GM21717 (cell line): ENCODE data around the gene PCOLCE2.
A peak's percentile ranks its signal among the peaks of the same experiment; 100 is the strongest.

Experiments used
- ATAC-seq: cut with Tn5 transposase; IDR thresholded peaks from one replicate; pipeline ENCODE4 v1.9.1; 2021; ENCODE audit warnings: mild to moderate bottlenecking, moderate library complexity; ENCODE audit not compliant: unreplicated experiment

The PCOLCE2 gene, protein sequence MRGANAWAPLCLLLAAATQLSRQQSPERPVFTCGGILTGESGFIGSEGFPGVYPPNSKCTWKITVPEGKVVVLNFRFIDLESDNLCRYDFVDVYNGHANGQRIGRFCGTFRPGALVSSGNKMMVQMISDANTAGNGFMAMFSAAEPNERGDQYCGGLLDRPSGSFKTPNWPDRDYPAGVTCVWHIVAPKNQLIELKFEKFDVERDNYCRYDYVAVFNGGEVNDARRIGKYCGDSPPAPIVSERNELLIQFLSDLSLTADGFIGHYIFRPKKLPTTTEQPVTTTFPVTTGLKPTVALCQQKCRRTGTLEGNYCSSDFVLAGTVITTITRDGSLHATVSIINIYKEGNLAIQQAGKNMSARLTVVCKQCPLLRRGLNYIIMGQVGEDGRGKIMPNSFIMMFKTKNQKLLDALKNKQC

DNA sequence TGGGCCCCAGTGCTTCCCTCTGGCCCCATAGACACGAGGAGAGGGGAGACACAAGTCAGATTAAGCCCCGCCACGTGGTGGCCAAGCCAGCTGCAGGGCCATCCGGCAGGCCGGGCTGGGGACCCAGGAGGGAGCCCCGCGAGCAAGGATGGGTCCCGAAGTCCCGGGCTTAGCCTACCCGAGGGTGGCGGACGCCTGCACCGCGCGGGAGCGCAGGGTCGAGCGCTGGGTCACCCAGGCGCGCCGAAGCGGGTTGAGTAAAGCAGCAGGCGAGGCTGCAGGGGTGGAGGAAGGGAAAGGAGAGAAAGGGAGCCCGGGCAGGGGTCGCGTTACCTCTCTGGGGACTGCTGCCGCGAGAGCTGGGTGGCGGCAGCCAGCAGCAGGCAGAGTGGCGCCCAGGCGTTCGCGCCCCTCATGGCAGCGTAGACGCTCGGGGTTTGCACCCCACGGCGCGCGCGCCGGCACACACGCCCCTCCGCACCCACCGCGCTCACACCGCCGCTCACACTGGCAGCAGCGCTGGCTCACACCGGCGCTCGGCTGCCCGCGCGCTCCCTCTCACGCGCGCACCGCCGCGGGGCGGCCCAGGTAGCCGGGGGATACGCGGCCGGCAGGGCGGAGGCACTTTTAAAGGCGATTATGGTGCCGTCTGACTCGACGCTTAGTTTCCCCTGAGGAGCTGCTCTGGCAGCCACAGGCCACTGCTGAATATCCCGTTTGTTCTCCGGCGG is at the start of gene PCOLCE2:
Gene PCOLCE2 (minus strand): TSS at position 603 of the 731 bp plus-strand sequence. CDS start 187 bp downstream, at position 416.
- ATAC-seq: no peak

DNA sequence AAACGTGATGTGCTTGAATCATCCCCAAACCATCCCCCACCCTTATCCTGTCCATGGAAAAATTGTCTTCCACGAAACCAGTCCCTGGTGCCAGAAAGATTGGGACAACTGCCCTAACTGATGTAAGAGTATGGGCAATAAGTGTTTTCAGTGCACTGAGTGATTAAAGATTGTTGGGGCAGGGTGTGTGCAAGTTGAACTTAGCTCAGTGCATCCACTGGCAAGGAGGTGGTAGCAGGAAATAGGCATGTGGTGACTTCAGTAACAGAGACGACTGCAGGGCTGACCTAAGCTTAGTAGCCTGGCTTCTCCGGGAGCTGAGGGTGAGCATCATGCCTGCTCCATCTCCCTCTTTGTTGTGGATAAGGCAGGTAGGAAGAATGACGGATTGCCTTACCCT is 47.1 kb upstream of the PCOLCE2 start:
- ATAC-seq: no peak

DNA sequence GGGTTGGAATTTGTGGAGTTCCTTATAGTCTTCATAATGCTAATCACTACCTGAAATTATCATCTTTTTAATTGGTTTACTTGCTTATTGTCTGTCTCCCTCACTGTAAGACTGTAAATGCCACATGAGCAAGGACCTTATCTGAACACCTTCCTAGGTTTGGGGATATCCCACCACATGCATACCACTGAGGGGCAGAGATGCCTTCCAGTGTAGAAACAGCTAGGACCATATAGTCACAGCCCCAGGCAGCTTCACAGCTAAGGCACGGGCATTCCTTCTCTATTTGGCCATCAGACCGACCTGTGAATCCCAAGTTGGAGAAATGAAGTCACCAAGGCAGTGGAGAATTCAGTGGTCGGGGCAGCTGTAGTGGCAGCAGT is 46.0 kb upstream of the PCOLCE2 start:
- ATAC-seq: no peak

DNA sequence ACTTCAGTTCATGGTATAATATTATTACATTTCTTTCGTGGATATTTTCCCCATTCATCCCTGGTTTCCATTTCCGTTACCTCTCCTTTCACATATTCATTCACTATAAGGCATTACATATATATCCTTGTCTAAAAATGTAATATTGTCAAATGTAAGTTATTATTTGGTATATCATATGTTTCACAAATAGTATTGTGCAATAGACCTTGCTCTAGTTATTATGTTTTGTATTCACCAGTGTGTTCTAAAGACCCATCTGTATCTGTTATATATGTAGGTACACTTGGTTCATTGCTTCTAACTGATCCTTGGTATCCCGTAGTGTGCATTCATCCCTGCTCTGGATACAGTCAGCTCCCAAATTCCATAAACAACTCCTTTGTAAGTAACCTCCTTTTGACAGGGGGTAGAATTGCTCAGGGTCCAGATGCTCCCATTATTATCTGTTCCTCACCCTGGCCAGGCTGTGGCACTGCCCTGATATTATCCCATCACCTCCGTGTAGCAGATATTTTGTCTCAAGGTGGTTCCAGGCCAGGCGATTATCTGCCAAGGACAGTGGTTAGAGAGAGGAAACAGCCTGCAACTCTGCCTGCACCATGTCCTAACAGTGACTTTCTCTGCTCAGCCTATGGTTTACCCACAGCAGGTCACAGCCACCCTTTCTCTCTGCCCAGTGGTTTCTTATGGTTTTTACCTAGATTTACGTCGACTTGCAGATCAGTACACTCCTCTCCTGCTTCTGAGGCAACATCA is 45.4 kb upstream of the PCOLCE2 start:
- ATAC-seq: no peak

DNA sequence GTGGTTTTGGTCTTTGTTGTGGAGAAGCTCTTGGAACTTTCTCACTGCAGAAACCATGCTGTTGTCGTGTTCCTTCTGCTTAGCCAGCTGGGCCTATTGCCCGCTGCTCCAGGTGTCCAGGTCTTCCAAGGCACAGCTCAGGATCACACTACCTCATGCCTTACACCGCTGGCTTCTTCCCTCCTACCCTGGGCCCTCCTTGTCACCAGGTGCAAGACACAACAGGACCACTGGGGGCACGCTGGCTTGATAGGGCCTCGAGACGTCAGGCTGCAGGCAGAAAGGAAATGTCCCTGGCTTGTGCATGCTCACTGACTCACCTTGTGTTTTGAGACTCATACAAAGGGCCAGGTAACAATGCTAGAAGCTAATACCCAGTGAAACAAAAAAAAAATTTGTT is 42.3 kb upstream of the PCOLCE2 start:
- peak; percentile 82 for ATAC-seq

DNA sequence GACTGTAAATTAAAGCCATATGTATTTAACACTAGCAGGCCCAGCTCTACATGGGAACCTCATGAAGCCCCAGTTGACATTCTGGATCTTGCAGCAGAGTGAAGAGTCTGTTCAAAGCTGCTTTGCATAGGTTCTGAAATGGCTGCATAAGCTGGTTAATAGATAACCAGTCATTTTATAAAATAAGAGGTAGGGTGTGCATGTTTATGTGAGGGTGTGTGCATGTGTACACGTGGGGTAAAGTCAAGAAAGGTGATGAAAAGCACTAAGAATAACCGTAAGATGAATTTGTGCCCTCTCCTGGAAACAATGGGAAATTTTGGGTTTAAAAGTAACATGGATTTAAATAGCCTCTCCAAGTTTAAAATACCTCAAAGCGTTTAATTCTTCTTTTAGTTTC is 41.6 kb upstream of the PCOLCE2 start:
- no peak for ATAC-seq

DNA sequence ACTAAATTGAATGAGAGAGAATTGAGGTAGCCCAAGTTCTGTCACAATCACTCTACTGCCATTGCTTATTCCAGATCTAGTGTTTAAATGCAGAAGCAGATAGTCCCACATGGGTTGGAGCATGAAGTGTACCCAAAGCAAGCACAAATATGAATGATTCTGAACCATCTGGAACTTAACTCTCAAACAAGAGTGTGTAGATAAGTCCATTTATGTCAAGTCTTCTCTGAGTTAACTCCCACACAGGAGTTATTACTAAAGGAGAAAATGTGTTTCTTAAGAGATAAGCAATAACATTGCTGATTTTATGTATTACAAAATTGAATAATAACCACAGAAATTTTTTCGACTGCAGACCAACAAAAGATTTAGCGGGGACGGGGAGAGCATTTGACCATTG is 41.0 kb upstream of the PCOLCE2 start:
- ATAC-seq: no peak

DNA sequence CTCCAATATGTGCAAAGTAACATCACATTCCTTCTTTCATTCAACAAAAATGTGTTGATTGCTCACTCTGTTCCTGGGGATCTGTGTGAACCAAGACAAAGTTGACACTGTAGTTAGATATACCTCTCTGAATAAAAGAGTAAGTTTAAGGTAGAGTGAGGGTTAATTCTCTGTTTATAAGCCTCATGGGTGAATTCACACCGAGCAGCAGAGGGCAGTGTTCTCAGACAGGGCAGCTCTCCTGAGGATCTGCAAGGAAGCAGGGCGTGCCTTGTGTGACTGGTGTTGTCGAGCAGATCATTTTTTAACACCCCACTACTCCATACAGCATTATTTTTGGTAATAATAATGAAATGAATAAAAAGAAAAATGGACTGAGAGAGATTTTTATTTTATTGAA is 40.2 kb upstream of the PCOLCE2 start:
- ATAC-seq: no peak

DNA sequence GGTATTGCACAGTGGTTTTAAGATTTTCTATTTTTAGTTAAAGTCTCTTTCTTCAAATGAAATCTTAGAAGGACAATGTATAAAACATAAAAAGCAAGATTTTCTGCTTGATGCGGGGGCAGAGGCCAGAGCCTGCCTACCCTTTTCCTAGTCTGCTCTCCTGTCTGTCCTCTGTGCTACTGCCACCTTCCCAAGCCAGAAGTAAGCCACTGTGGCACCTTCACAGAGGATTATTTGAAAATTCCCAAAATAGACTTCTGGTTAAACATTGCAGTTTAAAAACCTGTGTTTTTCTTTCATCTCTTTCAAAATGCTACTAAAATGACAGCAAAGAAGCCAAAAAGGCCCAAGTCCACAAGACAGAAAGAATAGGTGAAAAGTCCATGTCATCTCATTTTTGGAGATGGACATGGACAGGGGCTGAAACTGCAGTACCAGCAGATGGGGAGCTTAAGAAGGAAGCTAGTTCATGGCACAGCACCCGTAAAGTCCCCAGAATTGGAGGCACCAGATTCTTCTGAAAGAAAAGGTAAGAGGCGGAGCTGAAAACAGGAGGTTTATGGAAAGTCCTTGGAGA is 37.6 kb upstream of the PCOLCE2 start:
- ATAC-seq: no peak

DNA sequence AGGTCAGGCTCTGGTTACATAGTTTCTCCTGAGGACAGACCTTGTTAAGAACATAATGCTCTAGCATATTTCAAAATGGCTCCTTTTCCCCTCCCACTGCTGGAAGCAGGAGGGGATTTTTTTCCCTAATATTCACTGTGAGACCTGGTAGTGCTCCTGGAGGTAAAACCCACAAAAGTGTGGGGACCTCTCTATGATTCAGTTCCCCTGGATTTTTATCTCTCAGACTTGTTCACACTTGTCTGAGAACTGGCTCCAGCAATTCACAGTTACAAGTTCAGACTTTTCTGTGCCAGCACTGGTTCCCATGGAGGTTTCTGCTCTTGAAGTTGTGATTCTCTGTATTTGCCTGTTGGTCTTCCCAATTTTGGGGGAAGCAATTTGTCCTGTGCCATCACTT is 36.3 kb upstream of the PCOLCE2 start:
- ATAC-seq: no peak

DNA sequence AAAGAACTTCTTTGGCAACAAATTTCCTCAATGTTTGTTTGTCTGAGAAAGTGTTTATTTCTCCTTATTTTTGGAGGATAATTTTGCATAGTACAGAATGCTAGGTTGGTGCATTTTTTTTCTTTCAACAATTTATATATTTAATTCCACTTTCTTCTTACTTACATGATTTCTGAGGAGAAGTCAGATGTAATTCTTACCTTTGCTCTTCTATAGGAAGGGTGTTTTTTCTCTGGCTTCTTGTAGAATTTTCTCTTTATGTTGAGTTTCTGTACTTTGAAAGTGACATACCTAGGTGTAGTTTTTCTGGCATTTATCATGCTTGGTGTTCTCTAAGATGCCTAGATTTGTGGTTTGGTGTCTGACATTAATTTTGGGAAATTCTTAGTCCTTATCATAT is 34.8 kb upstream of the PCOLCE2 start:
- no peak for ATAC-seq

DNA sequence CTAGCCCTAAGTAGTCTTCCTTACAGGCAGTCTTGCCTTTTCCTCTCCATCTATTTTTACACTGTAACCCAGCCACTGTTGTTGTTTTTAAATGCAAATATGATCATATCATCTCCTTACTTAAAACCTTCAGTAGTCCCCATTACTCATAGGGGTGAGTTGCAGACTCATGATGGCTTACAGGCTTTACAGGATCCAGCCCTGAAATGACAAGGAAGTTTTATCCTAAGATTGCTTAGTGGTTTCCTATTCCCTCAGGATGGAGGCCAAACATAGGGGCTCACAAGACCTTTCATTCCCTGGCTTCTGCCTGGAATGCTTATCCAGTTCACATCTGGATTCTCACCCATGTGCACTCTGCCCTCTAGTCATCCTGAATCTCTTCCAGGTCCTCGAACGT is 27.7 kb upstream of the PCOLCE2 start:
- ATAC-seq: no peak

DNA sequence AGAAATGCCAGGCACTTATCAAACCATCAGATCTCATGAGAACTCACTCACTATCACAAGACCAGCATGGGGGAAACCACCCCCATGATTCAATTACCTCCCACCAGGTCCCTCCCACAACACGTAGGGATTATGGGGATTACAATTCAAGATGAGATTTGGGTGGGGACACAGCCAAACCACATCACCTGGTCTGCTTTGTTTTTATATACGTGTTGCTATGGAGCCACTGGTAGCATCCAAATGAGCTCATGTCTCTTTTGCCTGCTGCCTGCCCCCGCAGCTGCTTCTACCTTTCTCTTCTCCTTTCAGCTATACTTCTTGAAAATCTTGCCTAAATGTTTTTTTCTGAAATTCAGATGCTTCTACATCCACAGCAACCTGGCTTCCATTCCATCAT is 26.8 kb upstream of the PCOLCE2 start:
- no peak for ATAC-seq

DNA sequence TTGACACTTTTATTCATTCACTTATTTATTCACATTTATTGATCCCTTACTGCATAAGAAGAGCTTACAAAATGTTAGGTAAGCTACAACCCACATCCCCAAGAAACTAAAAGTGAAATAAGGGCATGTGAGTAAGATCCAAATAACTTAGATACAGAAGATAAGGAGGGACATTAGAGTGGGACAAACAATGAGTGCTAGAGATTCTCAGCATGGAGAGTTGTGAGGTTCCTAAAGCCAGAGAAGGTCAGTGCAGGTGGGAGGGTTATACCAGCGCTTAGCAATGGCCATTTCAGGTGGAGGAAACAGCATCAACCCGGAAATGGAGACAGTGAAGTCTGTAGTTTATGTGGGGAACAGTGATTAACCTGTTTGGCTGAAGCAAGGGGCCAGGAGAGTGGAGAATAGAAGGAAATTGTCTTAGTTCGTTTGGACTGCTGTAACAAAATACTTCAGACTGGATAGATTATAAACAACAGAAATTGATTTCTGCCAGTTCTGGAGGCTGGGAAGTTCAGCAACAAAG is 25.5 kb upstream of the PCOLCE2 start:
- ATAC-seq: no peak

DNA sequence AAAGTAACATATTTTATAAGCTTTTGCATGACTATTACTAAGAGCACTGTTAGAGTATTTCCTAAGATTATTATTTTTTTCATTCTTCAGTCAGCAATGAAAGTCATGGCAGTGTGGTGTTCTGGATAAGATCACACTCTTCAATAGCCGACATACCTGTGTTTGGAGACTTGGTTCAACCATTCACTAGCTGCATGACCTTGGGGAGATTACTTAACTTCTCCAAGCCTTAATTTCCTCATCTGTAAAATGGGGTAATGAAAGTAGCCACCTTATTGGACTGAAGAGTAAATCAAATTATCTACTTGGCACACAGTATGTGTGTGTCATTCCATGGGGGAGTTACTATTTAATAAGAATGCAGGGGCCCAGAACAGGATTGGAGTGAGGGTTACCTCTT is 24.5 kb upstream of the PCOLCE2 start:
- ATAC-seq: no peak

DNA sequence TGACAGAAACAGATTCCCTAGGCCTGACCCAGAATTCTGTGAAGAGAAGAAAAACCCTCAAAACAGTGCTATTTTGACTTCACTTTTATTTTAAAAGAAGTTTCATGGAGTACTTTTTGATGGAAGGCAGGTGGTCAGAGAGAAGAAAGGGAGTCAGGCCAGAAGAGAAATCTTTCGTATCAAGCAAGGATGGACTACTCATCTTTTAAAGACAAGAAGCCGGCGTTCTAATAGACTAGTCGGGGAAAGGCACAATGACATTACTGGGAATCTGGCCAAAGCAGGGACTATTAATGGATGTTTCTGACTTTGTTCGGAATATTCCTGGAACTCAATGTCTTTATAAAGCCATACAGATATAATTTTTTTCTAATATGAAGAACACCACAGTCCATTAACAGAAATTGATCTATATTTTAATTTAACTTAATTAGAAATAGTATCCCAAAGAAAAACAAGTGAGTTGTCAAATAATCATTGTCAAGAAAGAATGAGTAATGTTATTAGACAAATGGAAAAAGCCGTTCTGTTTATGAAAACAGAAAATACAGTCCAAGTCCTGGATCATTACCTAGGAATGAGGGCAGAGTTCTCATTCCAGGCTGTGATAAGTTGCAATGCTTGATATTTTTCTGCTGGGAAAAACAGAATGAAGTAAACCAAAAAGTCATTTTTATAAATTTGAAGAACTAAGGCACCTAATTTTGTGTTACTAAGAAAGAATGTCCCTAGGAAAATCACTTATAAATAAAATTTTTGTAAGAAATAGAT is 23.7 kb upstream of the PCOLCE2 start:
- ATAC-seq: no peak

DNA sequence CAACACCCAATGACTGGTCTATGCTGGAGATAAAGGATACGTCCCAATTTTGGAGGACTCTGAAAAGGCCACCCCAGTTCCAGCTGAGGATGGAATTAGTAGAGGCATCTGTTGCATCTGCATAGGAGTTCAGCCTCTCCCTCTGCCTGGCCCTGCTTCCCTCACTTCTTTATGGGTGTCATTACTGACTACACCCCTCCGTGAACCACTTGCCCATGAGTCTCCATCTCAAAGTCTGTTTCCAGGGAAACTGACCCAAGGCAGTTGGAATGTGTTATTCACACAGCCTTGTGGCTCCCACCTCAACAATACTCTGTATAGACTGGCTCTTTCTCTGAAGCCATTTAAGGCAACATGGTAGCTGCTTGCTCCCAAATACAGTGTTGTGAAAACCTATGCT is 21.4 kb upstream of the PCOLCE2 start:
- ATAC-seq: no peak

DNA sequence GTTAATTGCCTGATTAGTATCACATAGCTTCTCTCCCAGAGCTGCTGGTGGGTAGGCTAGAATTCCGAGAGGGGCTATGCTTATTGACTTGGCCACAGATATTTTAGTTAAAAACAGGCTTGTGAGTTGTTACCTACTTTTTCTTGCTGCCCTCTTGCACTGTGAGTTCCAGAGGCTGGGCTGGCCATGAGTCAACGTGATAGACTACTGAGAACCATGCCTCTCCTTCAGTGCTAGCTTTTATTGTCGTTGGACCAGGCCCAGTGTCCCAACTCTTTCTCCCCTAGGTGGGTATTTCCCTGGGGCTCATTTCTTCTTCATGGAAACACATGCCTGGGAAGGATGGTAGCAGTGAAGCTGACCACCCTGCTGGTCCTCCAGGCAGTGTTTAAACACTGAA is 20.4 kb upstream of the PCOLCE2 start:
- no peak for ATAC-seq

DNA sequence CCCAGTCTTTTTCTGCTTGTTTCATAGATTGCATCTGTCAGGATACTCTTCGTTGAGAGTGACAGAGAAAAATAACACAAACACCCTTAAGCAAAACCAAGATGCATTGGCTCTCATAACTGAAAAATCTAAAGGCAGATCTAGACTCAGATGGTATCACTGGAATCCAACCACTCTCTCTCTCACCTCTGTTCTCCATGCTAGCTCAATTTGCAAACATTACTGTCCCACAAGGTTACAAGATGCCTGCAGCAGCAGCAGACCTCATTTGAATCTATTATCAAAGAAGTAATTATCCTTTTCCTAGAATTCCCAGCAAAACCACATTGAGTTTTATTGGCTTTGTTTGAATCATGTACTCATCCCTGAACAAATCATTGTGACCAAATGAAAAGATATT is 19.1 kb upstream of the PCOLCE2 start:
- ATAC-seq: no peak

DNA sequence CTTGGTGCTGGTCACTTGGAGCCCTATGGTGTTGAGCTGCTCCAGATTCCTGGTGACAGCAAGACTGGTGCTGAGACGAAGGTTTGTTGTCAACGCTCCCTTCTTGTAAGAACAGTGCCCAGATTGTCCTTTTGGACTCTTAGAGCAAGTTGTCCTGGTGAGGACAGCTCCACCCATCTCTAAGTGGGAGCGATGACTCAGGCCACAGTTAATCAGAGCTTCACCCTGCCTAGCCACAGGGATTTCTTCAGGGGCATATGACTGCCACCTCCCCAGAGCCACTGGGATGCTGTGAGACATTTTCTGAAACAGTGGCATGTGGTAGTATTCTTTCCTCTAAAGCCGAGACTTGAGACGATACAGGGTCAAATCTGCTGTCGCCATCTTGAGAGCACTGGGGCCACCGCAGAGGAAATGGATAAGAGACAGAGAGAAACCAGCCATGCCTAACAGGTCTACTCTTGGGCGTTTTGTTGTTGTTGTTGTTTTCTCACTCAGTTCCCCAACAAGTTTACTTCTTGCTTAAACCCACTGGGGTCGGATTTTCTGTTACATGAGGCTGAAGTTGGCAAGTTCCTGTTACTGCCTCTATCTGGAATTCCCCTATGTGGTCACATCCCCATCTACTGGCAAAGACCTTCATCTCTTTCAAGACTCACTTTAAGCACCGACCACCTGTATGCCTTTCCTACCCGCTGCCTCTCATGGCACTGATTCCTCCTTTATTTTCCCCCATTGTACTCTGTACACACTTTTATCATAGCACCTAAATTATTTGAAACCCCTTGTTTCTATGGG is 16.0 kb upstream of the PCOLCE2 start:
- no peak for ATAC-seq
